Mononuclear cell (primary cell): ENCODE results near the gene MYL7. TPM values are rescaled to one million over a fixed set of nuclear protein-coding genes. Genes with fewer than 3 reads are reported as not detected.

Experiments
- H3K27me3 ChIP-seq: 2 replicates; pipeline ENCODE4 v1.6.0; 2011; ENCODE audit warnings: low read length, control low read depth; ENCODE audit not compliant: insufficient read depth
- H3K4me1 ChIP-seq: 2 replicates; pipeline ENCODE4 v1.5.1; 2011; ENCODE audit warnings: mild to moderate bottlenecking, low read length, control low read depth; ENCODE audit not compliant: insufficient read depth
- H3K4me3 ChIP-seq: 2 replicates; pipeline ENCODE4 v1.5.1; 2011; ENCODE audit warnings: mild to moderate bottlenecking, low read length, moderate library complexity
- H3K9me3 ChIP-seq: 2 replicates; pipeline ENCODE4 v1.5.1; 2011; ENCODE audit warnings: low read depth, mild to moderate bottlenecking, control low read depth, low read length
- total RNA-seq: library from RNA; depleted of rRNA; stranded (reverse); fragments of >200 nt; gene quantifications from one replicate; pipeline ENCODE4 v1.2.3, GENCODE V29; 2012

The MYL7 gene
- total RNA-seq, 1 donor = not detected

GRCh38 chr7:44158096-44158872 is 17.2 kb upstream of the MYL7 start:
- no peaks in the 10 kb centered on the region for H3K4me1 ChIP-seq
- no peaks in the 10 kb centered on the region for H3K9me3 ChIP-seq
- H3K4me3 ChIP-seq = no peak overlapping the region
- H3K27me3 ChIP-seq = no peaks in the 10 kb centered on the region

- no peaks in the 10 kb centered on the region for H3K27me3 ChIP-seq
- no peaks in the 10 kb centered on the region for H3K9me3 ChIP-seq
- no peak overlapping the region for H3K4me3 ChIP-seq
- no peaks in the 10 kb centered on the region for H3K4me1 ChIP-seq
These were observed 16.3 kb upstream of the MYL7 start for GRCh38 chr7:44157116-44158080.

DNA sequence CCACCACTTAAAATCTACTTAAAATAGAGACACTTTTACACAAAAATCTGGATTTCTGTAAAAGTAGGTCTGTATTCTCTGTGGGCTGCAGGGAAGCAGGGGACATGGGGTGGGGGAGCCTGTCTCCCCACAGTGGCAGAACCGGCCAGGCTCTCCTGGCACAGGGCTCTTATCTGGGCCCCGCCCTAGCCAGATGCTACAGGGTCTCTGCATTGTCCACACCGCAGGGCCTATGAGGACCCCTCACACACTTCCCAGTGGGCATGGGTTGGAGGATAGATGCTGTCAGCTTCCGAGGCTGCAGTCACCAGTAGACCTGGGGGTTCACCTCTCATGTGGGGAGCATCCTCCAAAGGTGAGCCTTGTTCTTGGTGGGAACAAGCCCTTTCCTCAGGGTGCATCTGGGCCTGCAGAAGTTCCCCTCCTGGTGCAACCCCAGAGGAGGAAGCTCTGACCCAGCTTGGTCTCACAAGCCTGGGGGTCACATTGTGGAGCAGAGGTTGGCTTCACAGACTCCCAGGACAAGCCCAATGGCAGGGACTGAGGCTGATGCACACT is 15.4 kb upstream of the MYL7 start:
- Histone ChIP-seq H3K4me1 (no peaks in the 10 kb centered on the region), H3K9me3 (no peaks in the 10 kb centered on the region), H3K4me3 (no peak overlapping the region), H3K27me3 (no peaks in the 10 kb centered on the region)

- no peaks in the 10 kb centered on the region for H3K27me3 ChIP-seq
- H3K9me3 ChIP-seq = no peaks in the 10 kb centered on the region
- no peaks in the 10 kb centered on the region for H3K4me1 ChIP-seq
- no peak overlapping the region for H3K4me3 ChIP-seq
These were observed 14.4 kb upstream of the MYL7 start for GRCh38 chr7:44155191-44156185.

GRCh38 chr7:44154703-44155102 is 13.6 kb upstream of the MYL7 start:
- Histone ChIP-seq H3K27me3 (no peaks in the 10 kb centered on the region), H3K4me3 (no peak overlapping the region), H3K4me1 (no peaks in the 10 kb centered on the region), H3K9me3 (no peaks in the 10 kb centered on the region)

GRCh38 chr7:44153948-44154335 is 12.8 kb upstream of the MYL7 start:
- H3K4me3 ChIP-seq = no peak overlapping the region
- H3K9me3 ChIP-seq = no peaks in the 10 kb centered on the region
- H3K4me1 ChIP-seq = no peaks in the 10 kb centered on the region
- no peaks in the 10 kb centered on the region for H3K27me3 ChIP-seq

- Histone ChIP-seq H3K4me3 (no peak overlapping the region), H3K27me3 (no peaks in the 10 kb centered on the region), H3K9me3 (no peaks in the 10 kb centered on the region), H3K4me1 (no peaks in the 10 kb centered on the region)
These were observed 12.1 kb upstream of the MYL7 start for GRCh38 chr7:44152971-44153947.

DNA sequence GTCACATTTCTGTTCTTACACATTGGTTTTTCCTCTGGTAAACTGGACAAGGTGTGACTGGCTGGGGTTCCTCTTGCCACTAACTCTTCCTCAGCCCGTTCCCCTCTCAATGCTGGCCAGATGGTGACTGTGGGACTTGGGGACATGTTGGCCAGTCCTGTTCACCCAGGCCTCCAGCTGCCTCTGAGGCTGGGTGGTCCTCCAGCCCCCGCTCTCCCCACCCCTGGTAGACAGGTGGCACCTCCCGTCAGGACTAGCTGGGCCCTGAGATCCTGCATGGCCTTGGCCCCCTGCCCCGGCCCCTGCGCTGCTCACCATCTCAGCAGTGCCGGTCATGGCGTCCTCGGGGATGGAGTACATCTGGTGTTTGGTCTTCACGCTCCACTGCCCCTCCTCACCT is 10.8 kb upstream of the MYL7 start:
- Histone ChIP-seq H3K27me3 (no peaks in the 10 kb centered on the region), H3K4me1 (no peaks in the 10 kb centered on the region), H3K9me3 (no peaks in the 10 kb centered on the region), H3K4me3 (no peak overlapping the region)

- Histone ChIP-seq H3K9me3 (no peaks in the 10 kb centered on the region), H3K4me3 (no peak overlapping the region), H3K27me3 (peaks cover 5% of the 10 kb centered on the region), H3K4me1 (peaks cover 5% of the 10 kb centered on the region)
These were observed 10.1 kb upstream of the MYL7 start for GRCh38 chr7:44150966-44151941.

DNA sequence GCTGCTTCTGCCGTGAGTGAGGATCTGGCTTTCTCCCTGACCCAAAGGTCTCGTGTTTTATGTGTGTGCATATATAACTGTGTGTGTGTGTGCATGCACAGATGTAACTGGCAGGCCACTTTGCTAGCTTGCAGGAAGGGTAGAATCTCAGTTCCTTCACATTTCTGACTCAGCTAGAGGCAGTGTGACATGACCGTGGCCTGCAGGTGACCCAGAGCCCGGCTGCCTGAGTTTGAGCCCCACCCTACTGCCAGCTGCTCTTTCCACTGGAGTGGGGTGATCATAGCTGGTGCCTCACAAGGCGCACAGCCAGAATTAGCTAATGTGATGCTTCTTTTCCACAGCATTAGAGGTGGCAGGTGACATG is 9.3 kb upstream of the MYL7 start:
- Histone ChIP-seq H3K9me3 (no peaks in the 10 kb centered on the region), H3K4me1 (peaks cover 11% of the 10 kb centered on the region), H3K27me3 (peaks cover 6% of the 10 kb centered on the region), H3K4me3 (no peak overlapping the region)

GRCh38 chr7:44149571-44150465 is 8.7 kb upstream of the MYL7 start:
- no peak overlapping the region for H3K4me3 ChIP-seq
- H3K27me3 ChIP-seq = peaks cover 11% of the 10 kb centered on the region
- no peaks in the 10 kb centered on the region for H3K9me3 ChIP-seq
- H3K4me1 ChIP-seq = peaks cover 13% of the 10 kb centered on the region
